Measurements from ENCODE around the gene CCDC110.

DNA sequence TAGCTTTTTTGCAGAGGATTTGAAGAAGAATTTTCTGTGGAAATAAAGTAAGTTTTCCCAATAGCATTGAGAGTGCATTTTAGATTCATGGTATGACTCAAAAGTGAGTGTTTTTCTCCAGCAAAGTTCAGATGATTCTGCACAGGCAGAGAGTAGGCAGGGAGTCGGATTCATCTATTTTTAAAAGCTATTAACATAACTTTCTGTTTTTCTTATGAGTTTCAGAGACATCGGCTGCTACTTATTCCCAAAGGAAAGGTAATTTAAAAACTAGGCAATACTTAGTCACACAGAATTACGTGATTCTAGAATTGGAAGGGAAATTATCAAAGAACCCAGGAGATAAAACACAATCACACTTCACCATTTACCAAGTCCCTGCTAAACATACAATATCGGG, 4.4 kb downstream of the CCDC110 start:
- TF ChIP-seq POLR2A (IDR thresholded peaks at IDR 0.05; ENCODE audit: borderline replicate concordance, extremely low read depth, insufficient read depth, insufficient read length) = no peak
- TF ChIP-seq, protein P1, sequence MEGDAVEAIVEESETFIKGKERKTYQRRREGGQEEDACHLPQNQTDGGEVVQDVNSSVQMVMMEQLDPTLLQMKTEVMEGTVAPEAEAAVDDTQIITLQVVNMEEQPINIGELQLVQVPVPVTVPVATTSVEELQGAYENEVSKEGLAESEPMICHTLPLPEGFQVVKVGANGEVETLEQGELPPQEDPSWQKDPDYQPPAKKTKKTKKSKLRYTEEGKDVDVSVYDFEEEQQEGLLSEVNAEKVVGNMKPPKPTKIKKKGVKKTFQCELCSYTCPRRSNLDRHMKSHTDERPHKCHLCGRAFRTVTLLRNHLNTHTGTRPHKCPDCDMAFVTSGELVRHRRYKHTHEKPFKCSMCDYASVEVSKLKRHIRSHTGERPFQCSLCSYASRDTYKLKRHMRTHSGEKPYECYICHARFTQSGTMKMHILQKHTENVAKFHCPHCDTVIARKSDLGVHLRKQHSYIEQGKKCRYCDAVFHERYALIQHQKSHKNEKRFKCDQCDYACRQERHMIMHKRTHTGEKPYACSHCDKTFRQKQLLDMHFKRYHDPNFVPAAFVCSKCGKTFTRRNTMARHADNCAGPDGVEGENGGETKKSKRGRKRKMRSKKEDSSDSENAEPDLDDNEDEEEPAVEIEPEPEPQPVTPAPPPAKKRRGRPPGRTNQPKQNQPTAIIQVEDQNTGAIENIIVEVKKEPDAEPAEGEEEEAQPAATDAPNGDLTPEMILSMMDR (IDR thresholded peaks at IDR 0.05 in 2 of 3, conservative IDR thresholded peaks at IDR 0.05 in 1 of 3; ENCODE audit: borderline replicate concordance in 1 of 3, insufficient read depth in 1 of 3, low read depth in 2 of 3, low read length in 2 of 3) = no peak
- no peak for TF ChIP-seq JUND (IDR thresholded peaks at IDR 0.05)

Measured in HCT116 (cell line).